Stimulated activated CD4-positive, alpha-beta T cell treated with anti-CD3 and anti-CD28 coated beads, TNF-alpha, amount 100 ng/mL, for 4 hours (primary cell): Measurements from ENCODE around the gene POLR3E.

Source experiments
- DNase-seq, 3 experiments: peaks; one replicate each; pipeline ENCODE4 v3.0.0-alpha.2; 2020; ENCODE audit warnings: low read depth in 3 of 3

The POLR3E gene

DNA sequence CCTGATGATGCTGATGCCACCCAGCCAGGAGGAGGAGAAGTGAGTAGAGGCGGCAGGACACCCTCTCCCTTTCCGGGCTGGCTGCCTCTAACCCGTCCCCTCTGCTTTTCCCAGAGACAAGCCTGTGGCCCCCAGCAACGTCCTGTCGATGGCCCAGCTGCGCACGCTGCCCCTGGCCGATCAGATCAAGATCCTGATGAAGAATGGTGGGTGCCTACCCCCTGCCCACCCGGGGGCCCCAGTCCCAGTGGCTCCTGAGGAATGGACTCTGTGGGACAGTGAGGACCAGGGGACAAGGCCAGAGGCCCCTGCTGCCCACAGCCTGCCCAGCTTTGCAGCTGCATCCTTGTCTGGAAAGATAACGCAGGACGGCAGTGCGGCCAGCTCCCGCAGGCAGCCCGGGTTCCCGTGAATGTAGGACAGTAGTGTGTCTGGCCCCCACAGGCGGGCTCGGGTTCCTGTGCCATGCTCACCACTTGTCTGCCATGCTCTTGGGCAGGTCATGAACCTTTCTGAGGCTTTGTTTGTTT is 19.9 kb downstream of the POLR3E start:
- no peak for DNase-seq

DNA sequence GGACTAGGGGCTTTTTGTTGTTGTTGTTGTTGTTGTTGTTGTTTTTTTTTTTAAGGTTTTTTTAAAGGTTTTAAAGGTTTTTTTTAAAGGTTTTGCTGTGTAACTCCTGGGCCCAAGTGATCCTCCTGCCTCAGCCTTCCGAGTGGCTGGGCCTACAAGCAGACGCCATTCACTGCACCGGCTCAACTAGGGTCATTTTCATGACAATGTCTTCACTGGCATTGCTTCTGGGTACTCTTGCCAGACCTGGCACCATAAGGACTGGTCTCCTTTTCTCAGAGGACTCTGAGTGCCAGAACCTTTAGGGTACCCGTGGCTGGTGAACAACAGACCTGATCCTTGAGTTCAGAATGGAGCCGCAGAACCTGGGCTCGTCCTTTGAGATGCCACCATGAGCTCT is 20.4 kb downstream of the POLR3E start:
- DNase-seq, result no peak

DNA sequence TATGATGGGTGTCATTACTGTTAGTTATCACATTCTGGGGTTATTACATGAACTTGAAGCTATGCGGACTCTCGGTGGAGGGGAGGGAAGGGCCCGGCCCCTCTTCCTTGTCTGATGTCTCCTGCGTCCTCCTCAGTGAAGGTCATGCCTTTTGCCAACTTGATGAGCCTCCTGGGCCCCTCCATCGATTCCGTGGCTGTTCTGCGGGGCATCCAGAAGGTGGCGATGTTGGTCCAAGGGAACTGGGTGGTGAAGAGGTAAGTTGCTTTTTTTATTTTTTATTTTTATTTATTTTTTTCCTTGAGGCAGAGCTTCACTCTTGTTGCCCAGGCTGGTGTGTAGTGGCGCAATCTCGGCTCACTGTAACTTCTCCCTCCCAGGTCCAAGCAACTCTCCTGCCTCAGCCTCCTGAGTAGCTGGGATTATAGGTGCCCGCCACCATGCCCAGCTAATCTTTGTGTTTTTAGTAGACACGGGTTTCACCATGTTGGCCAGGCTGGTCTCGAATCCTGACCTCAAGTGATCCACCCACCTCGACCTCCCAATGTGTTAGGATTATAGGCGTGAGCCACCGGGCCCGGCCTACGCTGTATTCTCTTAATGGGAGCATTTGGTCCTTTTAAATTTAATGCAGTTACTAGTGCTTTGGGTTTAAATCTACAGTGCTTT is 21.6 kb downstream of the POLR3E start:
- peak in 2 of 3 experiments; percentile 25 to 35 for DNase-seq

DNA sequence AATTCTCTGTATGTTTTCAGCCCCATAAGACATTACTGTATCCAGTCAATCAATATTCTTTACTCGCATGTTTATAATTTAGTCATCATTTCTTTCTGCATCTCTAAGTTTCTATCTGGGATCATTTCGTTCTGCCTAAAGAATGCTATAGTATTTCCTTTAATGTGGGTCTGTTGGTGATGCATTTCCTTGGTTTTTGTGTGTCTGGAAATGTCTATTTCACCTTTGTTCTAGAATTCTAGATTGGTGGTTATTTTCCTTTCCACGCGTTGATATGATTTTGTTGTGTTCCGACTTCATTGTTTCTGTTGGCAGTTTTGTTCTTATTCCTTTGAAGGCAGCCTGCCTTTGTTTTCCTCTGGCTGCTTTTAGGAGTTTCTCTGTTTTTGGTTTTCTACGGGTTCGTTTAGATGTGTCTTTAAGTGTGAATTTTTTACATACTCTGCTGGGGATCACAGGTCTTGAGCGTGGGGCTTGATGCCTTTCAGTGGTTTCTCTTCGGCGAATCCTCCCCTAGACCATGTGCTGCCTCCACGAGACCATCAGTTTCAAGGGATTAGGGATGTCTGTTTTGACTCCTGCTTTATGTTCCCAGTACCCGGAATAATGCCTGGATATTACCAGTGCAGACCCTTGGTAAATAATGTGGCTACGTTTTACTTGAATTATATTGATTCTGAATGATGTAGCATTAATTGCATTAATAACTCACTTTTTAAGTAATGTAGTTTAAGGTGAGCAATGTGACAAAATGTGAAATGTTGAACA is 23.5 kb downstream of the POLR3E start:
- no peak for DNase-seq

DNA sequence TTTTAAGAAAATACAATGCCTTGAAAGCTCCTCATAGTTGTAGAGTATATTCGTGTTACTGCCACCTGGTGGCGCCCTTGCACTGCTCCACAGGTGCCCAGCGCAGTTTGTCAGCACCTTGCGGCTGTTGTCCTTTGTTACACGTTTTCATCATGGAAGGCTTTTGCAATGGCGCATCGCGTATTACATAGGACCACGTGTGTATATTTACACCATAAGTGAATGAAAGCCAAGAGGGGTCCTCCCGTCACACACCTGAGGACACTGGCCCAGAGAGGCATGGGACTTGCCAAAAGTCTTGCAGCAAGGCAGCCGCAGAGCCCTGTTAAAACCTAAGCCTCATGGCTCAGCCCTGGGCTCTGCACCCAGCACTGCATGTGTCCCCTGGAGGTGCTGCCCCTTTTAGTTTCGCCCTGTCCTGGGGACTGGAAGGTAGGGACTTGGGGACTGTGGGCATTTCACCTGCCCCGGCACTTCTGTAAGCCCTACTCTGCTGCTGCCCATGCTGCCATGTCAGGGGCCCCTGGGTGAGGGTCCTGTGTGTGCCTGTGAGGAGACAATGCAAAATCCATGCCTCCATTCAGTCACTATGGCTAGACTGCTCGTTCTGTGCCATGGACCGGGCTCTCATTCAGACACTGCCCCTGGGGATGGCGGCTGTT is 24.3 kb downstream of the POLR3E start:
- DNase-seq, result peak; percentile 35 to 54 (median 39)

DNA sequence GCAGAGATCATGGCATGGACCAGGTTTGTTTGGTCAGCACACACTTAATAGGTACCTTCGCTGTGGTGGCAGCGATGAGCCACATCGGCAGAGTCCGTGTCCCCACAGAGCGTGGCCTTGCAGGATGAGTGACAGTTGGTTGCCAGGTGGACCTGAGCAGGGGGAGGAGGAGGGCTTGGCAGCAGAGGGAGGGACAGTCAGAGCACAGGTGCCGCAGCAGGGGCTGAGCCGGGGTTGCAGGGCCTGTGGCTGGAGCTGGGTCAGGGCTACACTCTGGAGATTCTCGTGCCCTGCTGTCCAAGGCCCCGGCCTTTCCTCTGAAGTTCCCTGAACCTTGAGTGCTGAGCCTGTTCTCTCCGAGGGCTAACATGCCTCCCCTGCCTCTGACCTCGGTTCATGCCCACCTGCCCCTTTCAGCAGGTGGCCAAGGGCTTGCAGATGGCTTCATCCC is 24.8 kb downstream of the POLR3E start:
- DNase-seq, result no peak

DNA sequence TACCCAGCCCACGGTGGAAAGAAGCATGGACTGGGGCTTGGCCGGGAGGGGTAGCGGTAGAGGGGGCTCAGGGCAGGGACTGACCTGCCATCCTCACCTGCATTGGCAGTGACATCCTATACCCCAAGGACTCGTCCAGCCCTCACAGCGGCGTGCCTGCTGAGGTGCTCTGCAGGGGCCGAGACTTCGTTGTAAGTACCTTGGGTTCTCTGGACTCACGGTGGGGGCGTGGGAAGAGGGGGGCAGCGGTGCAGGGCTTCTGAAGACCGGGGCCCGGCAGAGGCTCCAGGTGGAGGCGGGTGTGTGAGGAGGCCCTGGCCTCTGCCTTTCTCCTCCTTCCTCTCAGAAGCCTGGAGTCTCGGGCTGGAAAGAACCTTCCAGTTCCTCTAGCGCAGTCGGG is 25.5 kb downstream of the POLR3E start:
- no peak for DNase-seq

DNA sequence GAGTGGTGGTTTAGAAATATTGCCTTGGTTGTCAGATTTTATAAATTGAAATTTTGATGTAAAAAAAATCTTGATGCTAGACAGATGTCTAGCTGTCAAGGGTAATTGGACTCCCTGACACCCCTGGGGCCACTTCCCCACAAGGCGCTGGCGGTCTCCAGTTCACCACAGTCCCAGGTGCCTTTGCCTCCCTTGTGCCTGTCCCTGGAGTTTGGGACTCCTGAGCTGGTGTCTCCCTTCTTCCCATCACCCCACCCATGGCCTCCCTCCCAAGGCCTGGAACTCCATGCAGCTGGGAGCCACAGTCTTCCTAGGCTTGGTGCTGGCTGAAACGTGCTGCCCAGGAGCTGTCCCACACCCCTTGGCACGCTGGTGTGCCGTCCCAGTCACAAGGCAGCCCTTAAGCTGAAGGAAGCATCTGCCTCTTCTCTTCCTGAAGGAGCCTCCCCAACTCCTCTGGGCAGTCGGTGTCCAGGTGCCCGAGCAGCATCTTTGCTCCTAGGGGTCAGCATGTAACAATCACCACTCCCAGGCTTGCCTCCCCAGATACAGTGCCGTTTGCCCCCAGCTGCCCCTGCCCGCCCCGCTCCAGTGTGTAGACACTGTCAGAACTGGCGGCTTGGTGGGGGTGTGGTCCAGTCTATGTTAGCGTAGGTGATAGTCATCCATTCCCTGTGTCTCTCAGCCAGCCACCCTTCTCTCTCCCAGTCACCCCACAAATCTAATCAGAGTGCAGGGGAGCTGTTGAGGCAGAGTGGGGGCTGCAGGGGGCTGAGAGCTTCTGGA is 26.2 kb downstream of the POLR3E start:
- no peak for DNase-seq

DNA sequence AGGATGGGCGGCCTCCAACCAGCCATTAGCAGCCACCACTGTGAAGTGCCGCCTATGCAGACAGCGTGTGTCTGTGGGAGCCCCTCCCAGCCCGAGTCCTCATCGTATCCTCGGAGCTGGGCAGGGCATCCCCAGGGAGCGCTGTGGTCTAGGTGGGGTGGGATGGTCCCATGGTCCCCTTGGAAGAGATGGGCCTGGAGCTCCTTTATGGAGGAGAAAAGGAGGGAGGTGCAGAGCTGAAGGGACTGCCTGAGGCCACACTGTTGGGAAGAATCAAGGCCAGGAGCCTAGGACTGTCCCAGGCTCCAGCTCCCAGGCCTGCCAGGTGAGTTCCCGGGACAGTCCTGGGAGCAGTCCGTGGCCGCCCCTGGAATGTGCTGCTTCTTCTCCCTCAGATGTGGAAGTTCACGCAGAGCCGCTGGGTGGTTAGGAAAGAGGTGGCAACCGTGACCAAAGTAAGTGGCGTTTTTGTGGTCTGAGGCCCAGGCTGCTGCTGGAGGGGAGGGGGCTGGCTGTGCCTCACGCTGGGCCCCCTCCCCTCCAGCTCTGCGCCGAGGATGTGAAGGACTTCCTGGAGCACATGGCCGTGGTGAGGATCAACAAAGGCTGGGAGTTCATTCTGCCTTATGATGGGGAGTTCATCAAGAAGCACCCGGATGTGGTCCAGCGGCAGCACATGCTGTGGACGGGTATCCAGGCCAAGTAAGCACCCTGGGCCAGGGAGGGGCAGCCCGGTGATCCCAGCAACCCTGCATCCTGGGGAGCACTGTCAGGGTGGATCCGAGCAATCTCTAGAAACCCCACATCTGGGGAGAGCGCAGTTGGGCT is 27.0 kb downstream of the POLR3E start:
- no peak for DNase-seq

DNA sequence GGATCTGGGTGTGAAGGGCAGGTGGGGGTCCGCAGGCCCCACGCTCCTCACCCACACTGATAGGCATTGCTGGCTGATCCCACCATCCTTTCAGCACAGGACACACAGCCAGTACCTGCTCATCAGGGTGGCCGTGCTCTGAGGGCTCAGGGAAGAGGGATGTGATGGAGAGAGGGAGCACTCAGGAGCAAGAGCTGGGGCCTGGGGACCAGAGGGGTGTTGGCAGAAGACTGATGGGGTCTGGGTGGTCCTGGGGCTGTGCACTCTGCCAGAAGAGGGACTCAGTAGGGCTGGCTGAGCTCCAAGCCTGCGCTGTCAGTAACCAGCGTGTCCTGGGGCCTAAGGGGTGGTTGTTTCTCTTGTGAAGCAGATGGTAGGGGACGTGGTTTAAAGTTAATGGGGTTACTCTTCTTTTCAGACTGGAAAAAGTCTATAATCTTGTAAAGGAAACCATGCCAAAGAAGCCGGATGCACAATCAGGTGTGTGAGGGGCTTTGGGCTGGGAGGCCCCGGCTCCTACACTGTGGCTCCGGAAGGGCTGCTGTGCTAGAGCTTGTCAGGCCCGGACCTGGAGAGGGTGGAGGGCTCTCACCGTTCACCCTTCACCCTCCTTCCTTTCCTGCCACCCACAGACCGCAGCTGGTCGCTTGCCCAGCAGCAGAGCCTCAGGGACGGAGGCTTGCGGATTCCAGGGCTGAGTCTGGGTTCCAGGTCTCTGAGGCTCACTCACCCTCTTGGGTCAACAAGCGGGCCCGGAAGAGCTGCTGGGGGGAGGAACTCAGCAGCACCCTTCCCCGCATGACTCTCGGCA is 27.8 kb downstream of the POLR3E start:
- DNase-seq, result no peak

DNA sequence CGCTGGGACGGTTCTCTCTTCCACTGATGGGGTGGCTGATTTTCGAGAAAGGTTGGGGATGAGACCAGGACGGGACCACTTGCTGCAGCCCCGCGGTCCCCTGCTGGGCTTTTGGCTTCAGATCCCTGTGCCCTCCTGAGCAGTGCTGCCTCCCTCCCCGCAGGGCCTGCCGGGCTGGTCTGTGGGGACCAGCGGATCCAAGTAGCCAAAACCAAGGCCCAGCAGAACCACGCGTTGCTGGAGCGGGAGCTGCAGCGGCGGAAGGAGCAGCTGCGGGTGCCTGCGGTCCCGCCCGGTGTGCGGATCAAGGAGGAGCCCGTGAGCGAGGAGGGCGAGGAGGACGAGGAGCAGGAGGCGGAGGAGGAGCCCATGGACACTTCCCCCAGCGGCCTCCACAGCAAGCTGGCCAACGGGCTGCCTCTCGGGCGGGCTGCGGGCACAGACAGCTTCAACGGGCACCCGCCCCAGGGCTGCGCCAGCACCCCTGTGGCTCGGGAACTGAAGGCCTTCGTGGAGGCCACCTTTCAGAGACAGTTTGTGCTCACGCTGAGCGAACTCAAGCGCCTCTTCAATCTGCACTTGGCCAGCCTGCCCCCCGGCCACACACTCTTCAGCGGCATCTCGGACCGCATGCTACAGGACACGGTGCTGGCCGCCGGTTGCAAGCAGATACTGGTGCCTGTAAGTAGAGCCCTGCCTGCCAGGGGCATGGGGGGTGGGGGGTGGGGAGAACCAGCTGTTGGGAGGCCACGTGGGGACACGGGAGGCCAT is 28.6 kb downstream of the POLR3E start:
- DNase-seq, result no peak

DNA sequence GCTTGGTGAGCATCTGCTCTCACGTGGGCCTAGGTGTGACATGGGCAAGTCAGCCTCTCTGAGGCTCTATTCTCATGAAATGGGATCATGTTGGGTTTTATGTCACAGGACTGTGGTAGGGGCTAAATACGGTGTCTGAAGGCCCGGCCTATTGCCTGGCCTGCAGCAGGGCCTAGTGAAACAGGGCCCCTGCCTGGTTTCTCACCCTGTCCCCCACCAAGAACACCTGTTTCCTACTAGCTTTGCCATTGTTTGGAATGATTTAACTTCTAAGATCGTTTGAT is 29.1 kb downstream of the POLR3E start:
- DNase-seq, result no peak

DNA sequence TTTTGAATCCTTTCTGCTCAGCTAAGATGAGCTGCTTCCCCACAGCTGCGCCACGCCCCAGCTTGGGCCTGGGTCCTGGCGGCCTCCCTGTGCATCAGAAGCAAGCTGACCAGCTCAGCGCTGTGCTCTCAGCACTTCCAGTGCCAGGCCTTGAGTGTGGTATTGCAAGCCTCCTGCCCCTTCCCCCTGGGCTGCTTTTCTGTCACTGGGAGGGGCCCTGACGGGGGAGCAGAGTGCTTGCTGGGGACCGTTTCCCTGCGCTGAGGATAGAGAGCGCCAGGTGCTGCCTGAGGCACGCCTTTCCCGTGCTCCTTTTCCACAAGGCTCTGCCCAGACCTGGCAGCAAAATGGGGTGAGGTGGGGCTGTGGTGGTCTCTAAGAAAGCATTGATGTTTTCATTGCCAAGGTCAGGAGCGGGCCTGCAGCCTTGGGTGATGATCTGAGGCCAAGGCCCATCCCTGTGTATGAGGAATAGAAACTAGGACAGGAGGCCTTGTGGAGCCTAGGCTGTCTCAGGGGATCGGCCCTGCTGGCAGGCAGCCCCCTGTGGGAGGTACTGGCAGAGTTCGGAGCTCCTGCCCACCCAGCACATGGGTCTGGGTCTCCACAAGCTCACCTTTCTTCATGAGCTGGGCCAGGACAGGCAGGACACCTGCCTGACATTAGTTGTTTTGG is 29.7 kb downstream of the POLR3E start:
- DNase-seq, result no peak

DNA sequence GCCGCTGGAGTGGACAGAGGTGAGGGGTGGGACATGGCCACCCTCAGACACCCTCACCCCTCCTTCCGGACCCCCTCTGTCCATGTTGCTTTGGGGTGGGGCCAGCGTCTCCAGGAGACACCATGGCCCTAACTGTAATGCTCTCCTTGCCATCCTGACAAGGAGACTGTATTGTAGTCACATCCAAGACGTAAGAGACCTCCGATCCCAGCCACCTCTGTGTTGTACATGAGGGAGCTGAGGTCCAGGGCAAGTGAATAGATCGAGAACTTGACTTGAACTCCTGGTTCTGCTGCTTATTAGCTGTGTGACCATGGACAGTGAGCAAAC is 30.2 kb downstream of the POLR3E start:
- DNase-seq, result no peak

DNA sequence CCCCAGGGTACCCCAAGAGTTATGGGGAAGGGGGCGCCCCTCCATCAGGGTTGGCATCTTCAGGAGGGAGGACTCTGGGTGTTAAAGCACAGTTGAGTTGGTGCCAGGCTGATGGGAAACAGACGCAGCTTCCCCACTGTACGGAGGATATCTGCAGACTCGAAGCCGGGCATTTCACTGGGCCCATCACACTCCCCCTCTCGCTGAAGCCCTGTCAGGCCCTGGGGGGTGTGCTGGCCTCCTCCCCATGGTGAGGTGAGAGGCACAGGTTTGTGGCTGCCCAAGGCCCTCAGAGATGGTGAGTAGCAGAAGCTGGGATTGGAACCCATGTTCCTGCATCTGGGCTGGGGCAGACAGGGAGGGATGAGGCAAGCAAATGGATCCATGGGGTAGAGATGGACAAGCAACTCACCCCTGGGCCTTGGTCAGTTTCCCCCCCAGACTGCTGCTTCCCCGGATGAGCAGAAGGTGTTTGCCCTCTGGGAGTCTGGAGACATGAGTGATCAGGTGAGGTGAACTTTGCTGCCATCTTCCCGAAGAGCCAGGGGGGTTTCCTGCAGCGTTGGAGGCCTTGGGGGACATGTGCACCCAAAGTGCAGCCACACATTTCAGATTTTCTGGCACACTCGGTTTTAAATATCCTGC is 31.0 kb downstream of the POLR3E start:
- DNase-seq, result no peak

DNA sequence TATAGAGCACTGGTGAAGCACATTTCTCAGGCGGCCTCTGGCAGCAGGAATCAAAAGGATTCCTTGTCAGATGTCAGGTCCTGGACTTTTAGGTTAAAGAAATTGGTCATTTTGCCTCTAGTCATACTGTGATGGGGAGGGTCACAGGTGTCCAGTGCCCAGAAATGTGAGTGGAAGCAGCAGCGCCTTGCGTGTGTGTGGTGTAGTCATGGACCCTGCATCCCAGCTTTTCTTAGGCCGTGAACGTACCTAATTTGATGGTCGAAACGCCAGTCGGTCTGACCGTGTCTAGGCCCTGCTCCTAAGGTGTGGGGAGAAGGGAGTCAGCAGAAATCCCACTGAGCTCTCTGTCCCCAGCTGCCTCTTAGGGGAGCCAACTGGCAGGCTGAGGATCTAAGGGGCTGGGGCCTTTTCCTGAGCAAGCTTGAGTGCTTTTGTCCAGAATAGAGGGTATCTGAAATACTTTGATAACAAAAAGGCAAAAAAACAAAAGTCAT is 32.0 kb downstream of the POLR3E start:
- no peak for DNase-seq

DNA sequence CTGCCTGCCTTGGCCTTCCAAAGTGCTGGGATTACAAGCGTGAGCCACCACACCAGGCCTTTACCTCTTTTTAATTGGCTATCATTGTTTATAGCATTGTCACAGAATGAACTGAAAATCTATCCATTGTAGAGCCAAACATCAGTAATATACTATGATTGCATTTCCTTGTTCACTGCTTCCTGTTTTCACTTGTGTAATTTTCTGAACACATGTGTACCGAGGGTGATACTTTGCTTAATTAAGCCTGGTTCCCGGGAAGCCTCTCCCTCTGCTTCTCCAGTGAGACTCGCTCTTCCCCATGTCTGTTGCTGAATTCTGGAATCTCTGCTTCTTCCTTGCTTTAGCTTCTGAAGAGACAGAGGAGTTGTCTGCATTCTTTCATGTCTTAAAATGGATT is 33.1 kb downstream of the POLR3E start:
- no peak for DNase-seq

DNA sequence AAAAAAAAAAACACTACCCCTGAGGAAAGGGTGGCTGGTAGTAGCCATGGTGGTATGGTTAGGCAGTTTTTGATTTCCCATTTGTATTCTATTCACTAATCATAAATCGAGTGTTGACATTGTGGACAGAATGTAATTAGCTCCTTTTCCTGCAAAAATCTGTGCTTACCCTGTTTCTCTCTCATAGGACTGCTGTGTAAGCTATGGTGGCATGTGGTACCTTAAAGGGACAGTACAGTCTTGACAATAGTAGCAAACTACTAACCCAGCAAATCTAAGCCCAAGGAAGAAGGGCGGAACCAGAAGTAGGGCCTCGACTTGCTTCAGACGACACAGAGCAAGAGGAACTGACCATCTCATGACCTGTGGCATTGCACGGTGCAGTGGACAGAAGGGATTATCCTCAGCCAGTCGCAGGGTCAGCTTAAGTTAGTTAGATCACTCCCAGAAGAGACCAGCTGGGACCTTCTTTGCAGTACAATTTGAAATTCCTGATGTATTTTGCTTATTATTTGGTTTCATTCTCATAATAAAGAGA is 36.3 kb downstream of the POLR3E start:
- DNase-seq, result no peak
